SU-DHL-6 (cell line): ENCODE data around the gene SEC14L1.

Source experiments
- CTCF ChIP-seq: fragments of 200-600 bp; sonication (generic); IDR thresholded peaks from one replicate; pipeline ENCODE4 v1.5.1; 2017; ENCODE audit warnings: antibody characterized with exemption, mild to moderate bottlenecking, low read length, moderate library complexity; ENCODE audit not compliant: insufficient read depth, poor library complexity, severe bottlenecking
- EZH2phosphoT487 ChIP-seq: fragments of 200-600 bp; sonication (generic), shearing (Covaris generic); conservative IDR thresholded peaks from 2 replicates; pipeline ENCODE4 v1.6.1; 2018; ENCODE audit warnings: mild to moderate bottlenecking, antibody characterized with exemption, low read length, moderate library complexity, mixed read lengths

GRCh38 chr17:77213778-77214132 lies 73.0 kb downstream of the SEC14L1 start:
- TF ChIP-seq CTCF: no peak
- TF ChIP-seq EZH2phosphoT487: no peak
